Vagina (tissue), 2 donors: Measurements from ENCODE around the gene EIF4G2. TPM values are rescaled to one million over a fixed set of nuclear protein-coding genes. Genes with fewer than 3 reads are reported as not detected.

Source experiments
- DNase-seq, 2 donors: peaks; one replicate each; pipeline ENCODE4 v3.0.0-alpha.2; 2017; ENCODE audit errors: extremely low spot score in 2 of 2
- H3K27ac ChIP-seq: fragments of 200-600 bp; sonication (generic); one replicate; pipeline ENCODE4 v1.5.1; 2019
- H3K27me3 ChIP-seq: fragments of 200-600 bp; sonication (generic); one replicate; pipeline ENCODE4 v1.5.1; 2019
- H3K36me3 ChIP-seq, 2 donors: fragments of 200-600 bp; sonication (generic); one replicate each; pipeline ENCODE4 v1.5.1; 2017 to 2019
- H3K4me1 ChIP-seq: fragments of 200-600 bp; sonication (generic); one replicate; pipeline ENCODE4 v1.5.1; 2019
- H3K4me3 ChIP-seq, 2 donors: fragments of 200-600 bp; sonication (generic); 1 replicate in 1 of 2; 2 replicates in 1 of 2; pipeline ENCODE4 v1.5.1; 2016 to 2019
- H3K9me3 ChIP-seq: fragments of 200-600 bp; sonication (generic); one replicate; pipeline ENCODE4 v1.5.1; 2019
- POLR2A ChIP-seq, 2 donors: fragments of 450-650 bp; IDR thresholded peaks; one replicate each; pipeline ENCODE4 v1.6.1; 2017; ENCODE audit warnings: antibody characterized with exemption in 2 of 2, mild to moderate bottlenecking in 2 of 2, moderate library complexity in 2 of 2
- POLR2AphosphoS5 ChIP-seq, 2 donors: sonication (generic); formaldehyde crosslinking; IDR thresholded peaks; one replicate each; pipeline ENCODE4 v1.9.0; 2017; ENCODE audit warnings: antibody characterized with exemption in 2 of 2, mild to moderate bottlenecking in 2 of 2, low read depth in 1 of 2; ENCODE audit not compliant: insufficient read depth in 1 of 2
- intact Hi-C: fragments of 100-400 bp; cut with DNase I; formaldehyde crosslinking; loops from one replicate; pipeline ENCODE4 v1.15.1; 2023
- total RNA-seq: library from RNA; depleted of rRNA; stranded (reverse); fragments of >200 nt; gene quantifications from one replicate; pipeline ENCODE4 v1.2.3, GENCODE V29; 2016
- TF ChIP-seq, protein P1 (sequence below), 3 experiments: fragments of 450-650 bp in 2 of 3; fragments of 200-600 bp in 1 of 3; sonication (generic) in 1 of 3; IDR thresholded peaks; one replicate each; pipeline ENCODE4 v1.5.1; 2017 to 2019; ENCODE audit warnings: antibody characterized with exemption in 3 of 3, mild to moderate bottlenecking in 2 of 3, moderate library complexity in 2 of 3

The EIF4G2 gene
- total RNA-seq, 1 donor from 2014 or later = 368 TPM

- intact Hi-C loops = loop anchor here (5.0 kb wide), 1 partner anchor 1239 kb away; no protein-coding TSS in a partner anchor
- DNase-seq = no peak
- Histone ChIP-seq H3K9me3 (no peaks in the 10 kb centered on the region), H3K36me3 (peaks cover 13 to 84% of the 10 kb centered on the region in 2 donors), H3K27me3 (no peaks in the 10 kb centered on the region), H3K4me1 (peaks cover 43% of the 10 kb centered on the region), H3K4me3 (no peak overlapping the region), H3K27ac (no peak overlapping the region)
- TF ChIP-seq POLR2AphosphoS5 (IDR thresholded peaks at IDR 0.05; ENCODE audit: insufficient read depth in 1 of 2, low read depth in 1 of 2) = no peak
- no peak for TF ChIP-seq POLR2A (IDR thresholded peaks at IDR 0.05)
- TF ChIP-seq, protein P1, sequence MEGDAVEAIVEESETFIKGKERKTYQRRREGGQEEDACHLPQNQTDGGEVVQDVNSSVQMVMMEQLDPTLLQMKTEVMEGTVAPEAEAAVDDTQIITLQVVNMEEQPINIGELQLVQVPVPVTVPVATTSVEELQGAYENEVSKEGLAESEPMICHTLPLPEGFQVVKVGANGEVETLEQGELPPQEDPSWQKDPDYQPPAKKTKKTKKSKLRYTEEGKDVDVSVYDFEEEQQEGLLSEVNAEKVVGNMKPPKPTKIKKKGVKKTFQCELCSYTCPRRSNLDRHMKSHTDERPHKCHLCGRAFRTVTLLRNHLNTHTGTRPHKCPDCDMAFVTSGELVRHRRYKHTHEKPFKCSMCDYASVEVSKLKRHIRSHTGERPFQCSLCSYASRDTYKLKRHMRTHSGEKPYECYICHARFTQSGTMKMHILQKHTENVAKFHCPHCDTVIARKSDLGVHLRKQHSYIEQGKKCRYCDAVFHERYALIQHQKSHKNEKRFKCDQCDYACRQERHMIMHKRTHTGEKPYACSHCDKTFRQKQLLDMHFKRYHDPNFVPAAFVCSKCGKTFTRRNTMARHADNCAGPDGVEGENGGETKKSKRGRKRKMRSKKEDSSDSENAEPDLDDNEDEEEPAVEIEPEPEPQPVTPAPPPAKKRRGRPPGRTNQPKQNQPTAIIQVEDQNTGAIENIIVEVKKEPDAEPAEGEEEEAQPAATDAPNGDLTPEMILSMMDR (IDR thresholded peaks at IDR 0.05) = no peak
Observed at GRCh38 chr11:10803676-10804075, 5.0 kb downstream of the EIF4G2 start.

GRCh38 chr11:10800292-10800691 lies 8.4 kb downstream of the EIF4G2 start:
- no peaks in the 10 kb centered on the region for H3K27me3 ChIP-seq
- TF ChIP-seq, protein P1 (IDR thresholded peaks at IDR 0.05) = no peak
- TF ChIP-seq POLR2A (IDR thresholded peaks at IDR 0.05) (no peak), POLR2AphosphoS5 (IDR thresholded peaks at IDR 0.05; ENCODE audit: insufficient read depth in 1 of 2, low read depth in 1 of 2) (no peak)
- no peak for DNase-seq
- H3K4me3 ChIP-seq = no peak overlapping the region
- H3K36me3 ChIP-seq = peaks cover 13 to 92% of the 10 kb centered on the region in 2 donors
- intact Hi-C loops = loop anchor here (5.0 kb wide), 1 partner anchor 1242 kb away; no protein-coding TSS in a partner anchor
- H3K9me3 ChIP-seq = no peaks in the 10 kb centered on the region
- no peak overlapping the region for H3K27ac ChIP-seq
- peaks cover 23% of the 10 kb centered on the region for H3K4me1 ChIP-seq

GRCh38 chr11:10798330-10798928 lies 10.3 kb downstream of the EIF4G2 start:
- TF ChIP-seq POLR2A (IDR thresholded peaks at IDR 0.05) (no peak), POLR2AphosphoS5 (IDR thresholded peaks at IDR 0.05; ENCODE audit: insufficient read depth in 1 of 2, low read depth in 1 of 2) (no peak)
- TF ChIP-seq, protein P1 (IDR thresholded peaks at IDR 0.05) = no peak
- Histone ChIP-seq H3K4me3 (no peak overlapping the region), H3K9me3 (no peaks in the 10 kb centered on the region), H3K27ac (no peak overlapping the region), H3K36me3 (peaks cover 13 to 73% of the 10 kb centered on the region in 2 donors), H3K27me3 (no peaks in the 10 kb centered on the region), H3K4me1 (peaks cover 11% of the 10 kb centered on the region)
- DNase-seq = no peak
- intact Hi-C loops = loop anchor here (10.0 kb wide), 1 partner anchor 986 kb away; no protein-coding TSS in a partner anchor

DNA sequence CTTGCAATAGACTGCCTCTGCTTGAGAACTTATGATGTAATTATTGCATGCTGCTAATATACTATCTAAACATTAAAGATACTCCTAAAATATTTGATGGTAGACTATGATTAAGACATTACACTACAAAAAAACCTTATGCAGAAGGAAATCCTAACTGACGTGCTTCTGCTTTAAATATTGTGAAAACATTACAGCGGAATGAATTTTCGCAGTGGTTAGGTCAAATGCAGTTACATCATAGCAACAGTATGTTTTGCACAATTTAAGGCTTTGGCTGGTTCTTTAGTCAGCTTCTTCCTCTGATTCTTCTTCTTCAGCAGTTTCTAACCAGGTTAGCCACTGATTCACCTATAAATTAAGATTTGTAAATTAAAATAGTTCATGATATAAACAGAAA lies 11.2 kb downstream of the EIF4G2 start:
- no peaks in the 10 kb centered on the region for H3K9me3 ChIP-seq
- TF ChIP-seq POLR2A (IDR thresholded peaks at IDR 0.05) (no peak), POLR2AphosphoS5 (IDR thresholded peaks at IDR 0.05; ENCODE audit: insufficient read depth in 1 of 2, low read depth in 1 of 2) (no peak)
- TF ChIP-seq, protein P1 (IDR thresholded peaks at IDR 0.05) = no peak
- peaks cover 12% of the 10 kb centered on the region for H3K4me1 ChIP-seq
- peaks cover 7 to 64% of the 10 kb centered on the region in 2 donors for H3K36me3 ChIP-seq
- no peak for DNase-seq
- intact Hi-C loops = loop anchor here (10.0 kb wide), 1 partner anchor 987 kb away; no protein-coding TSS in a partner anchor
- H3K27ac ChIP-seq = no peak overlapping the region
- H3K27me3 ChIP-seq = no peaks in the 10 kb centered on the region
- no peak overlapping the region for H3K4me3 ChIP-seq

DNA sequence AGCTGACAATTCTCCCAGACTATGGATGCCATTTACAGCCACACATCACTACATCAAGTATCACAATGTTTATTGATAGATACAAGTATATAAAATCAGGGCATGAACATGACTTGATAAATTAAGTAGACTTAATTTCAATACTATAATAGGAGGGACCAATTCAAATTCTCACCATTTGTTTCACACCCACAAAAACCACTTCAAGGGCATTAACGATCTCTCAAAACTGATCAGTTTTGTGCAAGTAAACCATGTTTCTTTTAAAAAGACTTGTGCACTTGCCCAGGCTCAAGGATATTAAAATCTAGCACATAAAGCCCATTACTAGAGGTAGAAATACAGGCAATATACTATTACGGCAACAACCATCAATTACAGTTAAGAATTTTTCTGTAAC lies 11.7 kb downstream of the EIF4G2 start:
- DNase-seq = no peak
- intact Hi-C loops = loop anchor here (10.0 kb wide), 1 partner anchor 988 kb away; no protein-coding TSS in a partner anchor
- H3K9me3 ChIP-seq = no peaks in the 10 kb centered on the region
- peaks cover 11% of the 10 kb centered on the region for H3K4me1 ChIP-seq
- no peak overlapping the region for H3K27ac ChIP-seq
- H3K4me3 ChIP-seq = no peak overlapping the region
- TF ChIP-seq, protein P1 (IDR thresholded peaks at IDR 0.05) = no peak
- TF ChIP-seq POLR2AphosphoS5 (IDR thresholded peaks at IDR 0.05; ENCODE audit: insufficient read depth in 1 of 2, low read depth in 1 of 2) = no peak
- no peak for TF ChIP-seq POLR2A (IDR thresholded peaks at IDR 0.05)
- H3K27me3 ChIP-seq = no peaks in the 10 kb centered on the region
- peaks cover 7 to 59% of the 10 kb centered on the region in 2 donors for H3K36me3 ChIP-seq
